Anterior cingulate cortex (tissue), 58 donors: Measurements from ENCODE around the gene MAPK6.
A peak's percentile ranks its signal among the peaks of the same experiment; 100 is the strongest.
"Not testable (repeated sequence)": the region's sequence is repeated elsewhere in the genome, so short reads cannot be mapped to it uniquely, and the experiment has no call there.

Experiments used
- DNase-seq, 58 donors: peaks; one replicate each; lab custom pipeline; 2025; lab: John Stamatoyannopoulos, UW

The MAPK6 gene

DNA sequence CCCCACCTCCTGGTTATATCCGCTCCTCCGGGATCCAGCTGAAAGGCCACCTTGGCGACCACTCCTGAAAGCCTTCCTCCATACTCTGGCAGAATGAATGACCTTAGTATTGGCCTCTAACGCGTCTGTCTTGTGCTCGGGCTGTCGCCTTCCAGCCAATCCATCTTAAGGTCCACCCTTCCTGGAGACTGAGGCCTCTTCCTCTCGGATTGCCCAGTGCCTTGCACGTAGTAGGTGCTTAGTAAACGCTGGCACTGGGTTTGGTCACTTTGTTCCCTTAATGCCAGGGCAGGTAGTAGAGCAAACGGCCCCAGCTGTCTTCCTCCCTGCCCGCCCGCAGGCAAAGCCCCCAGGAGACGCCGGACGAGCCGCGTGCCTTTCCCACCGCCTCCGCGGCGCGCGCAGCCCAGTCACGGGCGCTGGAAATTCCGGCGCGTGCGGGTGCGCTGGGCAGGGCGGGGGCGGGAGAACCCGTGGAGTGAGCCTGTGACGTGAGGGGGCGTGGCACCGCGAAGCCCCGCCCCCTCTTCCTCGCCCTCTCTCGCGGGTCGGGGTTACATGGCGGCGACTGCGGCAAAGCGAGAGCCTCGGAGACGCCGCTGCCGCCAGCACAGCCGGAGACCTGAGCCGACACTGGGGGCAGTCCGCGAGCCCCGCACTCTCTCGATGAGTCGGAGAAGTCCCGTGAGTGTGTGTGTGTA, at the start of gene MAPK6:
MAPK6 (plus strand) TSS at position 527 of the 701 bp plus-strand sequence. CDS start 27,242 bp downstream, outside the sequence.
- DNase-seq, result peak; percentile 35 to 94 (median 86)

DNA sequence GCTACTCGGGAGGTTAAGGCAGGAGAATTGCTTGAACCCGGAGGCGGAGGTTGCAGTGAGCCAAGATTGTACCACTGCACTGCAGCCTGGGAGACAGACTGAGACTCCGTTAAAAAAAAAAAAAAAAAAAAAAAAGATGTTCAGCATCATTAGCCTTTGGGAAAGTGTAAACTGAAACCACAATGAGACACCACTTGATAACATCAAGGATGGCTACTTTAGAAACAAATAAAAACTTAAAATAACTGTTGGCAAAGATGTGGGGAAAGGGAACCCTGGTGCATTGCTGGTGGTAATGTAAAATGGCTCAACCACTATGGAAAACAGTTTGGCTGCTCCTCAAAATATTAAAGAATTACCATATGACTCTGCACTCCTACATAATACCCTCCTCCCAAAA, 49.3 kb upstream of the MAPK6 start:
- DNase-seq, result no peak

DNA sequence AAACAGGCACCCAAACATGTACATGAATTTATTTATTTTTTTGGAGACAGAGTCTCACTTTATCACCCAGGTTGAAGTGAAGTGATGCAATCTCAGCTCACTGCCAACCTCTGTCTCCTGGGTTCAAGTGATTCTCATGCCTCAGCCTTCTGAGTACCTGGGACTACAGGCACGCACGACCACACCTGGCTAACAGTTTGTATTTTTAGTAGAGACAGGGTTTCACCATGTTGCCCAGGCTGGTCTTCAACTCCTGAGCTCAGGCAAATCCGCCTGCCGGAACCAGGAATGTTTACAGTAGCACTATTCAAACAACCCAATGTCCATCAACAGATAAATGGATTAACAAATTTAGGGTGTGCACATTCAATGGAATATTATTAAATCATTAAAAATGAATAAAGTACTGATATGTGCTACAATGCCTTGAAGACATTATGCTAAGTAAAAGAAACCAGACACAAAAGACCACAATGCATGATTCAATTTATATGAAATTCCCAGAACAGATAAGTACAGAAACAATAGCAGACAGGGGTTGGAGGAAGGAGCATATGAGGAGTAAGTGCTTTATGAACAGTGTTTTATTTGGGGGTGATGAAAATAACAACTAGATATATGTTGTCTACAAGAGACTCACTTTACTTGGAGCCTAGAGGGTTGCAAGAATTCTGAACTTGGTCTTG, 48.7 kb upstream of the MAPK6 start:
- DNase-seq, result no peak

DNA sequence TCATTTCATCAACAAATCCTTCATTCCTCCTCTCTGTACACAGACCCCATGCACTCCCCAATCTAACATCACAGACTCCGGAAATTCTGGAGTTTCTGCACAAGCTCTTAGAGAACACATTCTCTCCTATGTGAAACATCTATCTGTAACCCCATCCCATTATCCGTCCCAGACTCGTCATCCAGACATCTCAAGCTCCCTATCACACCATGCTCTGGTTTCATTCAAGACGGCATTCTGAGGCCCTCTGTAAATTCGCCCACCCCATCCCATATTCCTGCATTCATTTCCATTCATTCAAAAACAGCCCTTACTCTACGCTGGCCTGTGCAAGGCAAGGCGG, 48.0 kb upstream of the MAPK6 start:
- DNase-seq, result peak in 1 of 58 donors; percentile 52

DNA sequence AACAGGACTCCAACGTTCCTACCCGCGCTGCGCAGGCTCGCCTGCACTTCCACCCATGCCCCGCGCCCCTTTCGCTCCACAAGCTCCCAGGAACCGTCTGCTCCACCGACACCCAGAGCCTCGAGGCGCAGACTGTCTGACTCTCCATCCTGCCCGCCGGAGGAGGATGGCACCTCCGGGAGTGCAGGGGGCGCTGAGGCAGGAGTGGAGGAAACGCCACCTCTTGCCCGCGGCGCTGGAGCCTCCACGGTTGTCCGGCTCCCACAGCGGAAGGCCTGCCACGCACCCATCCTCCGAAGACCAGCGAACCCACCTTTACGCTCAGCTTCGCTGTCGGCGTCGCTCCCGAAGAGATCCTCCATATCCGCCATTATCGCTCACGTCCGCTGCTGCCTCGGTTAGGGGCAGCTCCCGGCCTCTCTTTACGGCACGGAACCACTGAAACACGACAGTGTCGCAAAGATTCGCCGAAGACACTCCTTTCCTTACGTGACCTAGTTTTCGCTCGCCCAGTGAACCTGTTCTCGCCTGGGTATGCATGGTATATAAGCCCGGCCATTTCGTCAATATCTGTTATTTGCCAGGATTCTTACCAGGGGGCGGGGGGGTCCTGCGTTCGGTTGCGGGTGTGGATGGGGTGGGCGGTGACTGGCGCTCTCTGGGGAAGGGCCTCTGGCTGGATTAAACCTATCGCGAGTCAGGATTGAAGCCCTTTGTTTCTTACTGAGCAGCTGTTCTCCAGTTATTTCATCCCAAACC, 47.5 kb upstream of the MAPK6 start, which contains the start of gene LEO1:
LEO1 (minus strand) TSS at position 404 of the 759 bp plus-strand sequence; CDS start at position 371, 33 bp downstream.
- peak; percentile 26 to 94 (median 85) for DNase-seq

DNA sequence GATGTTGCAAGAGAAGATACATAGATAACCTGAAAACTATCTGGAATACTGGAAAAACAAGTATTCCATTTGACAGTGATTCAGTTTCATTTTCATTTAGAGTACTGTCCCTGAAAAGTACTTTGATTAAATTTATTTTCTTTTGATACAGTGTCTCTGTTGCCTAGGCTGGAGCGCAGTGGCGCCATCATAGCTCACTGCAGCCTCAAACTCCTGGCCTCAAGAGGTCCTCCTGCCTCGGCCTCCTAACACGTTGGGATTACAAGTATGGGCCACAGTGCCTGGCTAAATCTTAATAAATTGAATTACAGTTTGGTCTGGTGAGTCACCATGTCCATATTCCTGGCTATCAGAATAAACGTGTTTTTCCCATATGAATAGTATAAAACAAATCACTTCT, 45.8 kb upstream of the MAPK6 start:
- DNase-seq, result no peak

DNA sequence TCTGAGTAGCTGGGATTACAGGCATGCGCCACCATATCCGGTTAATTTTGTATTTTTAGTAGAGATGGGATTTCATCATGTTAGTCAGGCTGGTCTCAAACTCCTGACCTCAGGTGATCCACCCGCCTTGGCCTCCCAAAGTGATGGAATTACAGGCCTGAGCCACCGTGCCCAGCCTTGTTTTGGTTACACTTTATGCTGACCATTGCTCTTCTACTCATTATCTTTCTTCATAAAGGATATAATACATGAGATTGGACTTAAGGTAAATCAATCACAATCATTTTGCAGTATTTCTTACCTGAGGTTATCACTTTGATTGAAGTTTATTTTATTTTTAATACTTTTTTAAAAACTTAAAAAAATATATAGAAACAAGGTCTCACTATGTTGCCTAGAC, 45.2 kb upstream of the MAPK6 start:
- DNase-seq, result no peak

DNA sequence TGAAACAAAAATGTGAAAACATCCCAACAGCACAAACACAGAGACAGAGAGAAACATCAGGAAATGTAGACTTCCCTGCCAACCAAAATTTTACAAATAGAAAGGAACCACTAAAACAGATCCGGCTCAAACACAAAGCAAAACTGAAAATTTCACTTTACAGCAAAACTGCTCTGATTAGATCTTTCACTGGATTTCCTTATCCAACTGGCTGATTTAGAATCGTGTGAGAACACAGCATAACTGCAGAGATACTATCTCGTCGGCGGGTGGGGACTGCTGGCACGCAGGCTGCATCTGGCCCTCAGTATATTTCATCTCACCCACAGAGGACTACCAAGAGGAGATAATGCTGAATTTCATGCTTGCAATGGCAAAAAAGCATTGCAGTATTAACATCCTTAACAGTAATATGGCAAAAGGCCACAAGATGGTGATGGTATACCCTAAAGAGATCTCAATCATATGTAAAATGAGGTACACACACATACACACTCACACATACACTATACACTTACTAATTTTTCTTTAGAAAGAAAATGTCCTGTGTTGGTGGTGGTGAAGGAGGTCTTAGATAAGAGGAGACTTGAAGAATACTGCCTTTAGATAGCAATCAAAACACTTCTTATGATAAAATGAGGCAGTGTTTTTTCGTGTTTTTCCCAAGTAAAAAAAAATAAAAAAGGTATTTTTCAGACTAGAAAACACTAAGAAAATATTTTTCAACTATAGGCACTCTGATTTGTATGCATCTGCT, 36.8 kb upstream of the MAPK6 start:
- peak in 22 of 58 donors; percentile 1 to 53 (median 5) for DNase-seq

DNA sequence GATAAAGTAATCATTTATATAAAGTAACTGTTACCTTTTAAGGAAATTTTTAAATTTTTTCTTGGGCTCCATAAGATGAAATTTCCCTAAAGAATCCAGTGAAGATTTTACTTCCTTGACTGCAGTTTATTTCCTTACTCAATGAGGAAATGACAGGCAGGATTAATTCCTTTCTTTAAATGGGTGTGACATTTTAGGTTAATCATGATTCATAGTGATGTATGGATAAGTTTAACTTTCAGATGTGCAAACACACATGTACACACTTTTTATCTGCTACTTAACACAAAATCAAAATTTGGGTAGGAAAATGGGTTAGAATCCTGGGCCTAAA, 36.3 kb upstream of the MAPK6 start:
- no peak for DNase-seq

DNA sequence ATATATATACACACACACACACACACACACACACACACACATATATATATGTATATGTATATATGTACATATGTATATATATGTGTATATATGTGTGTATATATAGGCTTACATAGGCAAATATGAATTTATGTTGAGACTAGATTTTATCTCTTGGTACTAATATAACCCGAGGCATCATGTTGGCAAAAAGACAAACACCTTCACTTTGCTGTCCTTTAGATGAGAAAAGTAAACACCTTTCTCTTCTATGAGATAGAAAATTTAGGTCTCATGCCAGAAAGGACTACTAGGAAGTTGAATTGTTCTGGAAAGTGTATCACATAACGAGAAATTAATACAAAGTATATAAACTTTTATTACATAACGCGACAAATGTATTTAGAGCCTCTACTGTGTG, 27.9 kb upstream of the MAPK6 start:
- DNase-seq, result no peak

DNA sequence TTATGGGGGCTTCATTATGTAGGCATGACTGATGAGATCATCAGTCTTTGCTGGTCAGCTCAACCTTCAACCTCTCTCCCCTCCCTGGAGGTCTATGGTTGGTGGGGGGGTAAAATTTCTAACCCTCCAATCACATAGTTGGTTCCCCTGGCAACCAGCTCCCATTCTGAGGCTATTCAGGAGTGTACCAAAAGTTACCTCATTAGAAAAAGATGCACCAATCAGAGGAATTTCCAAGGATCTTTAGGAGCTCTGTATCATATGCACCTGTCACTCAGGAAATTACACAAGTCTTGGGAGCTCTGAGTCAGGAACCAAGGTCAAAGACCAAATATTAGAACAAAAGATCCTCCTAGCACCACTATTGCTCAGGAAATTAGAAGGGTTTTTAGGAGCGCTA, 26.1 kb upstream of the MAPK6 start:
- no peak for DNase-seq

DNA sequence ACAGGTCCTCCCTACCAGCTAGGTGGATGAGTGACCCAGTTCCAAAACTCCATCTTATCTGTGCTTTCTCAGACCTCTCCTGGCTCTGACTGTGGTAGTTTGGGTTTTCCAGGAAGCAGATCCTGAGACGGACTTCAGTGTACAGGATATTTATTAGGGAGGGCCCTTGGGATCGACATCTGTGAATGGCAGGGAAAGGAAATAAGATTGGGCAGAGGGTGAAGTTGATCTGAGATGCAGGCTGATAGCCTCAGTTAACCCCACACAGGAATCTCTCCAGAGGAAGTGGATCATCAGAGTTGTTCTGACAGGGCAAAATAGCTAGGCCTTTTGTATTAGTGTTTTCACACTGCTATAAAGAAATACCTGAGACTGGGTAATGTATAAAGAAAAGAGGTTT, 16.7 kb upstream of the MAPK6 start:
- DNase-seq, result no peak

DNA sequence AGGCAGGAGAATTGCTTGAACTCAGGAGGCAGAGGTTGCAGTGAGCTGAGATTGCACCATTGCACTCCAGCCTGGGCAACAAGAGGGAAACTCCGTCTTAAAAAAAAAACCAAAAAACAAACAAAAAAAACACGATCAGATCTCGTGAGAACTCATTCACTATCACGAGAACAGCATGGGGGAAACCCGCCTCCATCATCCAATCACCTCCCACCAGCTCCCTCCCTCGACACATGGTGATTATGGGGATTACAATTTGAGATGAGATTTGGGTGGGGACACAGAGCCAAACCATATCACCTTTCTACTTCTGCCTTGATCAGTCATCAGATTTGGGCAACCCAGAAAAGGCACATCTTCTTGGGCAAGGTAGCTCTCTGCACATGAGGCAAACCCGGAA, 15.9 kb upstream of the MAPK6 start:
- DNase-seq, result not testable (repeated sequence)

DNA sequence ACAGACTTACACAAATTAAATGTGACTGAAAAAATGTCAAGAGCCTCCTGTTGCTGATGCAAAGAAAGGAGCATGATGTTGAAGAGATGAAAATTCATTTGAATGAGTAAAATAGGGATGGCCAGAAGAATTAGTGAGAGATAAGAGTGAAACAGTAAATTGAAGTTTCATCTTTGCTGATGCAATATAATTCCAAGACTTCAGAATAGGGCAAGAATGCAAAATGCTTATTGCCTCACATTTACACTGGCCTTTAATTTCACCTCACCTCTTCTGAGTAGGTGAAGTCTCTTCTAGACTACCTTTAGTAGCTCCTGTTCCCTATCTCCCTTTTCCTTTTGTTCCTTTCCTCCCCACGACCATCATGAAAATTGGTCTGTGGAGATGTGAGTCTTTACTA, 15.3 kb upstream of the MAPK6 start:
- DNase-seq, result no peak

DNA sequence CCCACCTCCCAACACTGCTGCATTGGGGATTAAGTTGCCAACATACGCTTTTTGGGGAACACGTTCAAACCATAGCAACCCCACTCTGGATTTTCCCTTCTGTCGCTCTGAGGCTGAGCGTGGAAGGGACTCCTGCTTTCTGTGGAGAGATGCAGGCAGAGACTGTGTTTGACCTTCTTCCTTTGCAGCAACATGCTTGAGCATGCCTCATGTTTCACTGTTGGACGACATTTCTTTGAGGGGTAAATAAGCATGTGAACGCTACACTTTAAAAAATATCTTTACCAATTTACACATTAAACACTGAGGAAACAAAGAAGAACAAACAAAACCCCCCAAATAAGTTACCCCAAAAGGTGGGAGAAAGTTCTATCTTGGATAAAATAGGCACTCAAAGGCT, 14.2 kb upstream of the MAPK6 start:
- no peak for DNase-seq

DNA sequence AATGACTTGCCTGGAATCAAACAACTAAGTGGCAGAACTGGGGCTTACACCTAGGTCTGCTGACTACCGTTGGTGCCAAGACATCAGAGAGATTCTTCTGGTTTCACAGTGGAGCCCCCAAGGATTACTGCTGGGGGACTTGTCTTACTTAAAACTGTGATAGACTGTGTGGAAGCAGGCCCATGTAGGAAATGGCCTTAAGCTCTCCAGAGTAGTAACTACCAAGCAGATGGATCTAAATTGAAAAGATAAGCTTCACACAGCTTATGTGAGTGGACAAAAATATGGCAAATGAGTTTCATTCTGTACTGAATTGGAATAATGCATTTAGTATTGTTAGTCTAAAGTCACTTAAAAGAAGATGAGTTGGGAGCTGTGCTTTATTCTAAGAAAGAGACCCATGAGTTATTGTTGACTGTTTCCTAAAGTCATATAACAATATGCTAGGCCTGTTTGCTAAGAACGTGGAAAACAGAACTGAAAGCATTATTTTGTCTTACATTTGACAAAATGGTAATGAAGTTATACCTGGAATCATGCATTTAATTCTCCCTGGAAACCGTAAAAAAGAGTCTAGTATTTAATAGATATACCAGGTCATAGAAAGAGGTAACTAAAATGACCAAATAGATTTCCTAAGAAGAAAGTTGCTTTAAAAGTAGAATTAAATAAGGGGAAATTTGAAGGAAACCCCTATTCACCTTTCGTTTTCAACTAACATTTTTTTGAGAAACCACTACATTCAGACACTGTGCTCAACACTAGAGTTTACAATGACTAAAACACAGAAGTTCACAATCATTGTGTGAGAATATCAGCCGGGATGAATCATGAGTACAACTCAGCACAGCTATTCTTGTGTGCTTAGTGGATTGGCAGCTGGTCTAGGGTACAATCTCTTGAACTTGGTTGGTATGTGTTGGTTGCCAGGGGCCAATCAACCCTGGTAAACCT, 13.0 kb upstream of the MAPK6 start:
- no peak for DNase-seq

DNA sequence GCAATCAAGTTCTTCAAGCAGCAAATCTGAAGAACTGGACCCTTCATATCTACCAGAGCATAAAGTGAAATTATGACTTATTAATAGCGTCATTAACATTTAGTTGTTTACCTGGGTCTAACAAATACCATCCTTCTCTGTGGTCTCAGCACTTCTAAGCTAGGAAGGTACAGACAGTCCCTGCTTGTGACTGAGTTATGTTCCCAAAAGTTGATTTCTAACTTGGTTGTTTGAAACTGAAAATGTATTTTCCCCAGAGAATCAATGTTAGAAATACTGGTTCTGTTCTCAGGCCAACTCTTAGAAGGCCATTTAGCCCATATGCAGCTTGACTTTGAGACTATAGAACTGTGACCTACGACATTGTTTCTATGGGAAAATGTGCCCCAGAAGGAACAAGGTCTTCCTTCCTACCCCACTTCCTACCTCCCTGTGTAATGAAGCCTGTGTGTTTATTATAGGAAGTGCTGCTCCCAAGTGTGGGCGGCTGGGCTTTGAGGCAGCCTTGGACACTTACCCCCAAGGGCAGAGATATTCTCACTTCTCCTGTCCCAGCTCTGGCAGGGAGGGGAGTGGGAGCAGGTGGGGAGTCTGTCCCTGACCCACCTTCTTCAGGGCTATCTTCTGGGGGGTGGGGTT, 12.2 kb upstream of the MAPK6 start:
- no peak for DNase-seq

DNA sequence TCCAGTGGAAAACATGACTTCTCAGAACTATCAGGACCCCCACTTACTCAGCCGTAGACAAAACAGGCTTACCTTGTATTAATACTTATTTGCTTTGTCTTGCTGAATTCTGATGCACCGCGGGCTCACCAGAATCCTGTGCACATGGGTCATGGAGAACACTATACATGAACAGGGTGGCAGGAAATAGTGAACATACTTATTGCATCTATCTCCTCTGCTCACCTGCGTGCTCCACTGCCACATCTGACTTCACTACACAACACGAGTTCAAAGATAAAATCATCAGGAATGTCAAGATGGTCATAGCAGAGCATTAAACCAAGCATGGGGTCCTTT, 10.7 kb upstream of the MAPK6 start:
- no peak for DNase-seq

DNA sequence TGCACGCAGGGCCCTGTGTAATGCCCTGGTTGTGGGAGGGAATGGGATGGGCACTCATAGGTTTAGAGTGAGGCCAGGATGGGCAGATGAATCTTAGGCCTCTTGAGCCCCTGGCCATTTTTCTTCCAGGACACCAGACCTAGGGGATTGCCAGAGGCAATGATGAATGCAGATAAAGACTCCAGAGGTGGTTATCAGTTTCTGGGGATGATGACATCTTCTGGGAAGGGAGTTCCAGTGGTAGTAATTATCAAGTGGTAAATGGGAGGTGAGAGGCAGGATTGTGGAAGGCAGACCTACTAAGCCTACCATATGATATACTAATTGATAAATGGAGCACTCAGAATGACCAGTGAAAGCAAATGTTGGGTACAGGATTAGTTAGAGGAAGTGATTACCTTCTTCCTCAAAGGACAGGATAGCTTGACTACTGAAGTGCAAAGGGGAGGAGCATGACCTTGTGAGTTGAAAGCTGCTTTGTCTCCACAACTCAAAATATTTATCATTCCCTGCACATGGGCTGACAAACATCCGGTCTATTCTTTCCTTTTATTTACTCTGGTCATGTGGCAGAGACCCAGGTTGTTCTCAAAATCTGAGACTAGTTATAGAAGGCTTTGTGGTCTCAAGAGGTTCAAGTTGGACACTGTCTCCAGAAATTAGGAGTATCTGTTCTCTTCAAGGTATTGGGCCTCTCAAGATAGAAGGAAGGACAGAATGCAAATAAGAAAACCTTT, 10.2 kb upstream of the MAPK6 start:
- no peak for DNase-seq
